Measurements from ENCODE around the gene MPPE1.
A peak's percentile ranks its signal among the peaks of the same experiment; 100 is the strongest.

Gene MPPE1

GRCh38 chr18:11851146-11851805 is 56.8 kb downstream of the MPPE1 start, which contains the start of gene CHMP1B:
CHMP1B (plus strand) TSS chr18:11851413; CDS start chr18:11851512, 99 bp downstream.
- DNase-seq: peak; percentile 94

DNA sequence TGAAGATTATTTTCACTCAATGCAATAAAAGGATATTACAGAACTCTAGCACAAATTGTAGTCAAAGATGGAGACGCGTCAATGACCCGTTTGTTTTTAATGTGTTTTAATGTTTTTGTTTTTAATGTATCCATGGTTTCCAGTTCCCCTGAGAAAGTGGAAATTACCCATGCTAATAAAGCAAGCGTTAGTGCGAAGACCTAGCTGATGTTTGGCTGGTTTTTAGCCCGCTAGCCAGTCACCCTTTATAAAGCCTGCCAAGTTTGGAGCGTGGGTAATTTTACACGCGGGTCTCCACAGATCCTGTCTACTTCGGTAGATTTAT is 57.3 kb downstream of the MPPE1 start:
- DNase-seq: no peak

DNA sequence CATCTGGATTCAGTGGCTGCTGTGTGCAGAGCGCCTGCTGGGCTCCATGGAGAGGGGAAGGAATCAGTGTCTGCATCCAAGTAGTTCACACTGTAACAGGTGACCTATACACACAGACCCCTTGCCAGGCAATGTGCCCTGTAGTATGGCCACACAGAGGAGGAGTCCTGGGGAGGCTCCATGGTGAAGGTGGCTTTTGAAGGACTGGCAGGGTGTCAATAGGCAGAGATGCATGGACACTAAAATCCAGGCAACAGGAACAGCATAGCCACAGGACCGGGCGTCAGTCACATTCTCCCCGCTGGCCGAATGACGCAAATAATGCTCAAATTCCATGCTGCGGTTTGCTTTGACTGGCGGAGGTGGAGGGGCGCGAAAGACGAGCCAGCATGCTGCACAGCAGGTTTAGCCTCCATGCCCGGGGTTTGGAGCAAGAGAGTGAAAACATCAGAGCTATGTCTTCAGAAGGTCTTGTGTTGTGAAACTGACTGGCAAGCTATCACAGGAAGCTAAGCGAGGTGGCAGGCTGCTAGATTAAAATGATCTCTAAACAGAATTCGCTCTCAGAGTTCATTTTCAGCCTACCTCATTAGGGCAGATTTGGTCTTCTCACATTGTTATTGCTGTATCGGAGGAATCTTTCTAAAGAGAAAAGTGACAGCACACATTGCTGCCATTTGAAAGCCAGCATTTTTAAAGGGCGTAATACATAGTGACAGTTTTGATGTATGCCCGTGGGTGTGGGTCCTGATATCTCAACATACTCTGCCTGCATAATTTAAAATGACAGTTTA is 58.1 kb downstream of the MPPE1 start:
- DNase-seq: peak; percentile 54

GRCh38 chr18:11849279-11849678 is 58.8 kb downstream of the MPPE1 start:
- DNase-seq: no peak

DNA sequence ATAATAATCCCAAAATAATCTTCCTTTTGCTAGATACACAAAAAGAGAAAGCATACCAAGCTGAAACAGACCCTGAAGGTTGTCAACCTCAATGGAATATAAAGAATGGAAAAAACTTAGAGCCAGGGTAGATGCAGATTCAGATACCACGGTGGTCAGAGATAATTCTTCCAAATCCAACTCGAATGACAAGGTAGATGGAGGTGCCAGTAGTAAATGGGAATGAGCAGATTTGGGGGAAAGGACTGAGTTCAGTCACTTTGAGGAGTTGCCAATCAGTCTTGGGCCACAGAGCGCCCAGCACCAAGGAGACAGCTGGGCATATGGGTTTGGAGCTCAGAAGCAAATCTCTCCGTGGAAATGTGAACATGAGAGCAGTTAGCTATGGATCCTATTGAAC is 60.3 kb downstream of the MPPE1 start:
- DNase-seq: no peak

DNA sequence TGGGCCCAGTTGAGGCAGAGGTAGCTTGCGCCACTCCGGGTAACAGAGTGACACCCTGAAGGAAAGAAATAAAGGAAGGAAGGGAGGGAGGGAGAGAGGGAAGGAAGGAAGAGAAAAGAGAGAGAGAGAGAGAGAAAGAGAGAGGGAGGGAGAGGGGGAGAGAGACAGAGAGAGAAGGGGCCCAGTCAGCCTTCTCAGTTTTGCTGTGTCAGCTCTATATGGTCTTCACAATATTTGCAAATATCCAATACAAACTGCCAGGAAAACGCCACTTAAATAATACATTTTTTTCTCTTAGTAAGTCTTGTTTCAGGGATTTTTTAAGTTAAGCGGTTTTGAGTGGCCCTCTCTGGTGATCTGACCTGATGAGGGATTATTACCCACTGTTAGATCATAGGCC is 62.5 kb downstream of the MPPE1 start:
- no peak for DNase-seq

DNA sequence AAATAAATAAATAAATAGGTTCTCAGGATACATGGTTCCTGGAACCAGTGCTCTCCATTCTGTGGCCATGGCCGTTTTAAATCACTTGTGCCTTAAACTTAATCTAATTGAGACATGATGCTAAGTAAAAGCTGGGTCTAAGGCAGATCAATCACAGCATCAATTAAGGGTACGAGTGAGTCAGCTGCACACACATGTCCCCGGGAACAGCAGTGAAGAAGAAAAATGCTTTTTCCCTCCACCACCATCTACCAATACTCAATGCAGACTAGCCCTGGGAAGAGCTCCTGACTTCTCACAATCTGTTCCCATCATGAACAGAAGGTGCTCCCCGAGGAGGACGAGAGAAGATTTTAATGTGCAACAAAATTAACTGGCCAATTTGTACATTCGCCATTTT is 63.7 kb downstream of the MPPE1 start:
- no peak for DNase-seq

- DNase-seq: no peak
Observed at GRCh38 chr18:11842562-11842961, 65.6 kb downstream of the MPPE1 start.

GRCh38 chr18:11840493-11840892 is 67.6 kb downstream of the MPPE1 start:
- DNase-seq: no peak

GRCh38 chr18:11839556-11839955 is 68.6 kb downstream of the MPPE1 start:
- DNase-seq: no peak

DNA sequence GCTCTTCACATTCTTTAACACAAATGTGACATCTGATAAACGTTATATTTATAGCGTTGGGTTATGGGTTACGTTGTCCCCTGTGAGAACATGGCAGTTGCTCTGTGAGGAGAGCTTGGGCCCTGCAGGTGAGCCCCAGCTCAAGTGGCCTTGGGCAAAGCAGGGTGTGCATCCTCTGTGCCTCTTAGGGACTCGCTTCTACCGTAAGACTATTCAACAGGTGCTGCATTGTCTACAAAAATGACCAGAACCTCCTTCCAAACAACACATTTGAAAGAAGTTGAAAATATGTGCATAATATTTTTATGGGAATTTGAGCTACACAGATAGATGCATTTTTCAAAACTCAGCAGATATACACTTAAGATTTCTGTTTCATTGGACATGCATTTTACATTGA is 73.3 kb downstream of the MPPE1 start:
- DNase-seq: no peak

Measured in effector CD8-positive, alpha-beta T cell (primary cell).